Neuronal stem cell (in vitro differentiated cells): ENCODE data around the gene ACTC1.

Source experiments
- DNase-seq: peaks from one replicate; pipeline ENCODE4 v3.0.0-alpha.2; 2013; ENCODE audit warnings: low spot score
- H2AFZ ChIP-seq: one replicate; pipeline ENCODE4 v1.6.1; 2013; ENCODE audit warnings: mild to moderate bottlenecking, low read length, inconsistent platforms
- H2AK5ac ChIP-seq: 2 replicates; pipeline ENCODE4 v1.6.1; 2013; ENCODE audit warnings: low read depth, mild to moderate bottlenecking, inconsistent platforms, low read length, moderate library complexity, mixed read lengths
- H2BK120ac ChIP-seq: 2 replicates; pipeline ENCODE4 v1.6.1; 2013; ENCODE audit warnings: low read depth, mild to moderate bottlenecking, inconsistent platforms, low read length, moderate library complexity, mixed read lengths
- H2BK12ac ChIP-seq: one replicate; pipeline ENCODE4 v1.6.1; 2013; ENCODE audit warnings: low read length, inconsistent platforms
- H2BK15ac ChIP-seq: 2 replicates; pipeline ENCODE4 v1.6.1; 2013; ENCODE audit warnings: mild to moderate bottlenecking, low read length, inconsistent platforms, mixed read lengths
- H2BK5ac ChIP-seq: one replicate; pipeline ENCODE4 v1.6.1; 2013; ENCODE audit warnings: inconsistent platforms, mild to moderate bottlenecking, low read length, moderate library complexity
- H3K14ac ChIP-seq: one replicate; pipeline ENCODE4 v1.6.1; 2013; ENCODE audit warnings: low read length, inconsistent platforms
- H3K18ac ChIP-seq: 2 replicates; pipeline ENCODE4 v1.6.1; 2013; ENCODE audit warnings: low read length, inconsistent platforms
- H3K23ac ChIP-seq: 2 replicates; pipeline ENCODE4 v1.6.1; 2013; ENCODE audit warnings: low read depth, mild to moderate bottlenecking, mixed read lengths, low read length, inconsistent platforms; ENCODE audit not compliant: poor library complexity
- H3K27ac ChIP-seq: replicated peaks from 3 replicates; pipeline ENCODE4 v1.5.1; 2013; ENCODE audit warnings: low read length, inconsistent platforms
- H3K27me3 ChIP-seq, 3 experiments: 2 replicates each; pipeline ENCODE4 v1.6.1; 2013; ENCODE audit warnings: low read length in 3 of 3, mild to moderate bottlenecking in 2 of 3, inconsistent platforms in 1 of 3, low read depth in 1 of 3, mixed read lengths in 1 of 3, moderate library complexity in 1 of 3; ENCODE audit not compliant: control insufficient read depth in 3 of 3, insufficient read depth in 3 of 3
- H3K36me3 ChIP-seq, 2 donors: replicated peaks in 1 of 2; 2 replicates each; pipeline ENCODE4 v1.6.1; 2013; ENCODE audit warnings: low read length in 2 of 2; ENCODE audit not compliant: control insufficient read depth in 2 of 2, insufficient read depth in 2 of 2
- H3K4ac ChIP-seq: 2 replicates; pipeline ENCODE4 v1.6.1; 2013; ENCODE audit warnings: inconsistent platforms, mild to moderate bottlenecking, low read length, moderate library complexity
- H3K4me1 ChIP-seq, 2 donors: 1 replicate in 1 of 2; 2 replicates in 1 of 2; pipeline ENCODE4 v1.6.1; 2013; ENCODE audit warnings: low read length in 2 of 2, low read depth in 1 of 2; ENCODE audit not compliant: control insufficient read depth in 2 of 2, insufficient read depth in 1 of 2
- H3K4me2 ChIP-seq: one replicate; pipeline ENCODE4 v1.6.1; 2013; ENCODE audit warnings: mild to moderate bottlenecking, low read length, inconsistent platforms; ENCODE audit not compliant: insufficient read depth, poor library complexity, severe bottlenecking
- H3K4me3 ChIP-seq, 2 donors: 2 replicates each; pipeline ENCODE4 v1.5.1; 2013; ENCODE audit warnings: low read length in 2 of 2, mild to moderate bottlenecking in 2 of 2, inconsistent platforms in 1 of 2, moderate library complexity in 1 of 2
- H3K79me1 ChIP-seq: one replicate; pipeline ENCODE4 v1.6.1; 2013; ENCODE audit warnings: low read depth, mild to moderate bottlenecking, inconsistent platforms, low read length, moderate library complexity
- H3K9ac ChIP-seq: one replicate; pipeline ENCODE4 v1.6.1; 2013; ENCODE audit warnings: mild to moderate bottlenecking, low read depth, low read length, inconsistent platforms; ENCODE audit not compliant: poor library complexity
- H3K9me3 ChIP-seq, 2 donors: replicated peaks in 1 of 2; 2 replicates each; pipeline versions ENCODE3 to v1.6.1; 2013; ENCODE audit warnings: low read length in 2 of 2, mild to moderate bottlenecking in 2 of 2, inconsistent platforms in 1 of 2, low read depth in 1 of 2, mixed read lengths in 1 of 2, moderate library complexity in 1 of 2; ENCODE audit not compliant: control insufficient read depth in 2 of 2, insufficient read depth in 1 of 2
- H4K8ac ChIP-seq: one replicate; pipeline ENCODE4 v1.6.1; 2013; ENCODE audit warnings: low read depth, mild to moderate bottlenecking, inconsistent platforms, low read length, moderate library complexity
- H4K91ac ChIP-seq: one replicate; pipeline ENCODE4 v1.6.1; 2013; ENCODE audit warnings: low read length, low read depth, mild to moderate bottlenecking, inconsistent platforms; ENCODE audit not compliant: poor library complexity
- WGBS, 2 donors: extraction: QIAGEN DNeasy Blood & Tissue Kit; methylation state at CpG; one replicate each; pipeline ENCODE4 v1.1.7; 2013; ENCODE audit warnings: missing lambda C conversion rate in 2 of 2, mixed read lengths in 1 of 2; ENCODE audit not compliant: insufficient read length in 2 of 2, insufficient replicate concordance in 1 of 2; ENCODE audit errors: extremely low coverage in 2 of 2; 5-methylcytosine and 5-hydroxymethylcytosine counted together

ACTC1 gene

DNA sequence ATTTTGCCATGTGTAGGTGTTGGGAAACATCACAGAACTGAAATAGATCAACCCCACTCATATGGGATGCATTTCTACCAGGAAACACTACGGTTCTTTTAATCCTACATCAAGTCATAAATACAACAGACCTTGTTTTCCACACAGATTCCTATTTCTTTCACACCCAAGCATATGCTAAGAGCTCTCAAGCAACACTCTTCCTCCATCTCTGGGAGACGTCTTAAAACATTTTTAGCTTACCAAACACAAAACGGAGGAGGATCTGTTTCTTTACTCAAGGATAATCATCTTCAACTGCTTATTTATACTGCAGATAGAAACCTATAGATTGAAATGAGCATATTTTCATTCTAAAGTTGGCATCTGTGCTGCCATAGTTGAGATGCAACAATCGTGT is 45.7 kb downstream of the ACTC1 start:
- Histone ChIP-seq H3K4ac (no peak overlapping the region), H2BK12ac (no peak overlapping the region), H3K27me3 (peaks cover 8 to 36% (median 17%) of the 10 kb centered on the region in 3 experiments), H3K23ac (no peak overlapping the region), H2BK15ac (no peak overlapping the region), H3K79me1 (no peaks in the 10 kb centered on the region), H3K4me3 (no peak overlapping the region), H4K91ac (no peak overlapping the region), H3K36me3 (no peaks in the 10 kb centered on the region), H3K14ac (no peak overlapping the region), H3K18ac (no peak overlapping the region), H2AFZ (no peak overlapping the region), H4K8ac (no peak overlapping the region), H3K9me3 (no peaks in the 10 kb centered on the region), H3K27ac (no peak overlapping the region), H2AK5ac (no peak overlapping the region), H3K9ac (no peak overlapping the region), H3K4me2 (no peak overlapping the region), H2BK120ac (no peak overlapping the region), H2BK5ac (no peak overlapping the region), H3K4me1 (peaks cover 0 to 1% of the 10 kb centered on the region in 2 donors)
- DNase-seq = no peak
- no CpG with 5 or more reads among the region's 4 CpGs for WGBS, 2 donors
